Globus pallidus (tissue), 1 donor: Measurements from ENCODE around the gene SLC12A5.

Source experiments
- DNase-seq: peaks from one replicate; pipeline ENCODE4 v3.0.0-alpha.2; 2015; ENCODE audit warnings: low spot score

Gene SLC12A5

GRCh38 chr20:46028110-46028509 is 905 bp upstream of the SLC12A5 start:
- no peak for DNase-seq

- no peak for DNase-seq
Observed at GRCh38 chr20:46030284-46031013, 1.4 kb downstream of the SLC12A5 start.

GRCh38 chr20:46031014-46031569 is 2.1 kb downstream of the SLC12A5 start:
- DNase-seq = no peak

GRCh38 chr20:46031701-46032254 is 2.8 kb downstream of the SLC12A5 start:
- DNase-seq = no peak

GRCh38 chr20:46034039-46034438 is 5.0 kb downstream of the SLC12A5 start:
- DNase-seq = no peak

- no peak for DNase-seq
Observed at GRCh38 chr20:46035253-46035652, 6.2 kb downstream of the SLC12A5 start.

- DNase-seq = no peak
Observed at GRCh38 chr20:46035713-46036112, 6.7 kb downstream of the SLC12A5 start.

- no peak for DNase-seq
Observed at GRCh38 chr20:46036370-46036769, 7.4 kb downstream of the SLC12A5 start.

GRCh38 chr20:46037036-46037435 is 8.0 kb downstream of the SLC12A5 start:
- no peak for DNase-seq

GRCh38 chr20:46040902-46041535 is 12.0 kb downstream of the SLC12A5 start:
- no peak for DNase-seq

- DNase-seq = no peak
Observed at GRCh38 chr20:46043556-46043955, 14.5 kb downstream of the SLC12A5 start.

GRCh38 chr20:46044896-46045295 is 15.9 kb downstream of the SLC12A5 start:
- no peak for DNase-seq

- DNase-seq = no peak
Observed at GRCh38 chr20:46046588-46047310, 17.7 kb downstream of the SLC12A5 start.

- no peak for DNase-seq
Observed at GRCh38 chr20:46047821-46048220, 18.8 kb downstream of the SLC12A5 start.

- no peak for DNase-seq
Observed at GRCh38 chr20:46049190-46049589, 20.2 kb downstream of the SLC12A5 start.

GRCh38 chr20:46049815-46050214 is 20.8 kb downstream of the SLC12A5 start:
- no peak for DNase-seq

- DNase-seq = no peak
Observed at GRCh38 chr20:46050444-46050843, 21.4 kb downstream of the SLC12A5 start.

- DNase-seq = no peak
Observed at GRCh38 chr20:46050885-46051284, 21.9 kb downstream of the SLC12A5 start.

- DNase-seq = no peak
Observed at GRCh38 chr20:46051556-46052308, 22.7 kb downstream of the SLC12A5 start.

GRCh38 chr20:46053416-46053815 is 24.4 kb downstream of the SLC12A5 start:
- no peak for DNase-seq

GRCh38 chr20:46054606-46055005 is 25.6 kb downstream of the SLC12A5 start:
- DNase-seq = no peak

- no peak for DNase-seq
Observed at GRCh38 chr20:46055269-46055668, 26.3 kb downstream of the SLC12A5 start.
